Measurements from ENCODE around the gene COL21A1. TPM values are rescaled to one million over a fixed set of nuclear protein-coding genes. Genes with fewer than 3 reads are reported as not detected.

Gene COL21A1
- total RNA-seq, 1 donor from 2014 or later: 16.8 TPM

- Mint-ChIP-seq H3K9me3 (ENCODE audit: low read depth) (no peaks in the 10 kb centered on the region), H3K27ac (no peak overlapping the region), H3K4me1 (ENCODE audit: low read depth) (no peaks in the 10 kb centered on the region), H3K36me3 (ENCODE audit: insufficient read depth) (no peaks in the 10 kb centered on the region), H3K4me3 (ENCODE audit: low read depth) (no peak overlapping the region), H3K27me3 (no peaks in the 10 kb centered on the region)
- no peak for DNase-seq (ENCODE audit: low spot score, unreplicated experiment)
- no peak for TF ChIP-seq CTCF (IDR thresholded peaks at IDR 0.05; ENCODE audit: unreplicated experiment)
Measured at GRCh38 chr6:56043076-56043475, 204.3 kb downstream of the COL21A1 start.

- no peaks in the 10 kb centered on the region for H3K4me1 Mint-ChIP-seq (ENCODE audit: low read depth)
- H3K4me3 Mint-ChIP-seq (ENCODE audit: low read depth): no peak overlapping the region
- no peaks in the 10 kb centered on the region for H3K27me3 Mint-ChIP-seq
- TF ChIP-seq CTCF (IDR thresholded peaks at IDR 0.05; ENCODE audit: unreplicated experiment): no peak
- no peaks in the 10 kb centered on the region for H3K9me3 Mint-ChIP-seq (ENCODE audit: low read depth)
- no peak for DNase-seq (ENCODE audit: low spot score, unreplicated experiment)
- no peaks in the 10 kb centered on the region for H3K36me3 Mint-ChIP-seq (ENCODE audit: insufficient read depth)
- H3K27ac Mint-ChIP-seq: no peak overlapping the region
Measured at GRCh38 chr6:56041591-56041990, 205.8 kb downstream of the COL21A1 start.

GRCh38 chr6:56040889-56041301, 206.5 kb downstream of the COL21A1 start:
- H3K4me1 Mint-ChIP-seq (ENCODE audit: low read depth): no peaks in the 10 kb centered on the region
- no peaks in the 10 kb centered on the region for H3K9me3 Mint-ChIP-seq (ENCODE audit: low read depth)
- no peak overlapping the region for H3K27ac Mint-ChIP-seq
- no peak for DNase-seq (ENCODE audit: low spot score, unreplicated experiment)
- no peak for TF ChIP-seq CTCF (IDR thresholded peaks at IDR 0.05; ENCODE audit: unreplicated experiment)
- no peaks in the 10 kb centered on the region for H3K27me3 Mint-ChIP-seq
- no peaks in the 10 kb centered on the region for H3K36me3 Mint-ChIP-seq (ENCODE audit: insufficient read depth)
- H3K4me3 Mint-ChIP-seq (ENCODE audit: low read depth): no peak overlapping the region

- no peak for DNase-seq (ENCODE audit: low spot score, unreplicated experiment)
- Mint-ChIP-seq H3K27me3 (no peaks in the 10 kb centered on the region), H3K27ac (no peak overlapping the region), H3K36me3 (ENCODE audit: insufficient read depth) (no peaks in the 10 kb centered on the region), H3K4me1 (ENCODE audit: low read depth) (no peaks in the 10 kb centered on the region), H3K4me3 (ENCODE audit: low read depth) (no peak overlapping the region), H3K9me3 (ENCODE audit: low read depth) (no peaks in the 10 kb centered on the region)
- TF ChIP-seq CTCF (IDR thresholded peaks at IDR 0.05; ENCODE audit: unreplicated experiment): no peak
Measured at GRCh38 chr6:56040223-56040622, 207.2 kb downstream of the COL21A1 start.

- H3K27me3 Mint-ChIP-seq: no peaks in the 10 kb centered on the region
- no peak for TF ChIP-seq CTCF (IDR thresholded peaks at IDR 0.05; ENCODE audit: unreplicated experiment)
- DNase-seq (ENCODE audit: low spot score, unreplicated experiment): no peak
- no peaks in the 10 kb centered on the region for H3K4me1 Mint-ChIP-seq (ENCODE audit: low read depth)
- no peaks in the 10 kb centered on the region for H3K9me3 Mint-ChIP-seq (ENCODE audit: low read depth)
- no peak overlapping the region for H3K27ac Mint-ChIP-seq
- no peaks in the 10 kb centered on the region for H3K36me3 Mint-ChIP-seq (ENCODE audit: insufficient read depth)
- H3K4me3 Mint-ChIP-seq (ENCODE audit: low read depth): no peak overlapping the region
Measured at GRCh38 chr6:56038764-56039163, 208.6 kb downstream of the COL21A1 start.

All from progenitor cell of endocrine pancreas (in vitro differentiated cells).